ENCODE results near the gene CCDC157.

CCDC157 gene

GRCh38 chr22:30328466-30329049, 28.2 kb upstream of the CCDC157 start:
- no peak for TF ChIP-seq CTCF (IDR thresholded peaks at IDR 0.05; ENCODE audit: low read depth, low read length, poor library complexity, severe bottlenecking)
- TF ChIP-seq EZH2phosphoT487 (IDR thresholded peaks at IDR 0.05; ENCODE audit: borderline replicate concordance, low read length) = no peak
- Histone ChIP-seq H3F3A (ENCODE audit: control insufficient read depth, insufficient read depth) (peaks cover 7% of the 10 kb centered on the region; the same call in 1 of the 2 replicates), H4K20me1 (ENCODE audit: control insufficient read depth, insufficient read depth, low read depth, low read length) (no peaks in the 10 kb centered on the region), H3K4me2 (ENCODE audit: low read length) (no peak overlapping the region), H3K9me3 (ENCODE audit: control insufficient read depth, insufficient read depth, low read length) (no peaks in the 10 kb centered on the region), H3K4me1 (ENCODE audit: control insufficient read depth, low read length) (peaks cover 25% of the 10 kb centered on the region), H3K27me3 (ENCODE audit: control insufficient read depth, low read length) (no peaks in the 10 kb centered on the region), H3K36me3 (ENCODE audit: control insufficient read depth, low read length) (peaks cover 29% of the 10 kb centered on the region), H3K4me3 (ENCODE audit: low read length) (no peak overlapping the region), H3K27ac (ENCODE audit: low read depth, low read length) (no peak overlapping the region), H3K79me2 (ENCODE audit: control insufficient read depth, low read length) (peaks cover 7% of the 10 kb centered on the region), H3K9me2 (replicated peaks; ENCODE audit: control insufficient read depth, low read length) (no peaks in the 10 kb centered on the region)

GRCh38 chr22:30332551-30332950, 24.3 kb upstream of the CCDC157 start:
- TF ChIP-seq EZH2phosphoT487 (IDR thresholded peaks at IDR 0.05; ENCODE audit: borderline replicate concordance, low read length) (no peak), CTCF (IDR thresholded peaks at IDR 0.05; ENCODE audit: low read depth, low read length, poor library complexity, severe bottlenecking) (no peak)
- H3K36me3 ChIP-seq (ENCODE audit: control insufficient read depth, low read length) = peaks cover 69% of the 10 kb centered on the region
- no peak overlapping the region for H3K4me3 ChIP-seq (ENCODE audit: low read length)
- no peaks in the 10 kb centered on the region for H3K9me3 ChIP-seq (ENCODE audit: control insufficient read depth, insufficient read depth, low read length)
- H3F3A ChIP-seq (ENCODE audit: control insufficient read depth, insufficient read depth) = peaks cover 7% of the 10 kb centered on the region; the same call in 1 of the 2 replicates
- H4K20me1 ChIP-seq (ENCODE audit: control insufficient read depth, insufficient read depth, low read depth, low read length) = no peaks in the 10 kb centered on the region
- no peaks in the 10 kb centered on the region for H3K79me2 ChIP-seq (ENCODE audit: control insufficient read depth, low read length)
- H3K27me3 ChIP-seq (ENCODE audit: control insufficient read depth, low read length) = no peaks in the 10 kb centered on the region
- H3K4me2 ChIP-seq (ENCODE audit: low read length) = no peak overlapping the region
- no peaks in the 10 kb centered on the region for H3K9me2 ChIP-seq (replicated peaks; ENCODE audit: control insufficient read depth, low read length)
- H3K27ac ChIP-seq (ENCODE audit: low read depth, low read length) = no peak overlapping the region
- peaks cover 4% of the 10 kb centered on the region for H3K4me1 ChIP-seq (ENCODE audit: control insufficient read depth, low read length)

- no peak overlapping the region for H3K4me2 ChIP-seq (ENCODE audit: low read length)
- peaks cover 7% of the 10 kb centered on the region; the same call in 1 of the 2 replicates for H3F3A ChIP-seq (ENCODE audit: control insufficient read depth, insufficient read depth)
- H3K27me3 ChIP-seq (ENCODE audit: control insufficient read depth, low read length) = no peaks in the 10 kb centered on the region
- H3K36me3 ChIP-seq (ENCODE audit: control insufficient read depth, low read length) = peaks cover 74% of the 10 kb centered on the region
- no peaks in the 10 kb centered on the region for H3K79me2 ChIP-seq (ENCODE audit: control insufficient read depth, low read length)
- no peak overlapping the region for H3K27ac ChIP-seq (ENCODE audit: low read depth, low read length)
- H3K4me3 ChIP-seq (ENCODE audit: low read length) = no peak overlapping the region
- no peaks in the 10 kb centered on the region for H4K20me1 ChIP-seq (ENCODE audit: control insufficient read depth, insufficient read depth, low read depth, low read length)
- H3K4me1 ChIP-seq (ENCODE audit: control insufficient read depth, low read length) = no peaks in the 10 kb centered on the region
- TF ChIP-seq CTCF (IDR thresholded peaks at IDR 0.05; ENCODE audit: low read depth, low read length, poor library complexity, severe bottlenecking) = no peak
- no peaks in the 10 kb centered on the region for H3K9me3 ChIP-seq (ENCODE audit: control insufficient read depth, insufficient read depth, low read length)
- H3K9me2 ChIP-seq (replicated peaks; ENCODE audit: control insufficient read depth, low read length) = no peaks in the 10 kb centered on the region
Measured at GRCh38 chr22:30332994-30333706, 23.7 kb upstream of the CCDC157 start.

Data from DOHH2 (cell line).